Measurements from ENCODE around the gene CD59.

The CD59 gene

GRCh38 chr11:33703234-33703633 lies 33.0 kb downstream of the CD59 start:
- TF ChIP-seq, protein P1, sequence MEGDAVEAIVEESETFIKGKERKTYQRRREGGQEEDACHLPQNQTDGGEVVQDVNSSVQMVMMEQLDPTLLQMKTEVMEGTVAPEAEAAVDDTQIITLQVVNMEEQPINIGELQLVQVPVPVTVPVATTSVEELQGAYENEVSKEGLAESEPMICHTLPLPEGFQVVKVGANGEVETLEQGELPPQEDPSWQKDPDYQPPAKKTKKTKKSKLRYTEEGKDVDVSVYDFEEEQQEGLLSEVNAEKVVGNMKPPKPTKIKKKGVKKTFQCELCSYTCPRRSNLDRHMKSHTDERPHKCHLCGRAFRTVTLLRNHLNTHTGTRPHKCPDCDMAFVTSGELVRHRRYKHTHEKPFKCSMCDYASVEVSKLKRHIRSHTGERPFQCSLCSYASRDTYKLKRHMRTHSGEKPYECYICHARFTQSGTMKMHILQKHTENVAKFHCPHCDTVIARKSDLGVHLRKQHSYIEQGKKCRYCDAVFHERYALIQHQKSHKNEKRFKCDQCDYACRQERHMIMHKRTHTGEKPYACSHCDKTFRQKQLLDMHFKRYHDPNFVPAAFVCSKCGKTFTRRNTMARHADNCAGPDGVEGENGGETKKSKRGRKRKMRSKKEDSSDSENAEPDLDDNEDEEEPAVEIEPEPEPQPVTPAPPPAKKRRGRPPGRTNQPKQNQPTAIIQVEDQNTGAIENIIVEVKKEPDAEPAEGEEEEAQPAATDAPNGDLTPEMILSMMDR (IDR thresholded peaks at IDR 0.05; ENCODE audit: borderline replicate concordance, control extremely low read depth, extremely low read depth, insufficient read depth, missing control alignments): no peak
- in situ Hi-C loops (cut with MboI; ENCODE audit: low sequenced_read_pairs, unreplicated experiment): no loop called here
- DNase-seq (ENCODE audit: low spot score): no peak

GRCh38 chr11:33701302-33702230 lies 34.7 kb downstream of the CD59 start:
- in situ Hi-C loops (cut with MboI; ENCODE audit: low sequenced_read_pairs, unreplicated experiment): no loop called here
- DNase-seq (ENCODE audit: low spot score): no peak
- TF ChIP-seq, protein P1 (IDR thresholded peaks at IDR 0.05; ENCODE audit: borderline replicate concordance, control extremely low read depth, extremely low read depth, insufficient read depth, missing control alignments): no peak

GRCh38 chr11:33700502-33701271 lies 35.5 kb downstream of the CD59 start, which contains the start of gene C11orf91:
C11orf91 (minus strand) TSS chr11:33700826; CDS start chr11:33700740, 86 bp downstream.
- peak; percentile 97 for DNase-seq (ENCODE audit: low spot score)
- TF ChIP-seq, protein P1 (IDR thresholded peaks at IDR 0.05; ENCODE audit: borderline replicate concordance, control extremely low read depth, extremely low read depth, insufficient read depth, missing control alignments): no peak
- in situ Hi-C loops (cut with MboI; ENCODE audit: low sequenced_read_pairs, unreplicated experiment): no loop called here

GRCh38 chr11:33700063-33700501 lies 36.1 kb downstream of the CD59 start:
- in situ Hi-C loops (cut with MboI; ENCODE audit: low sequenced_read_pairs, unreplicated experiment): no loop called here
- DNase-seq (ENCODE audit: low spot score): no peak
- TF ChIP-seq, protein P1 (IDR thresholded peaks at IDR 0.05; ENCODE audit: borderline replicate concordance, control extremely low read depth, extremely low read depth, insufficient read depth, missing control alignments): no peak

DNA sequence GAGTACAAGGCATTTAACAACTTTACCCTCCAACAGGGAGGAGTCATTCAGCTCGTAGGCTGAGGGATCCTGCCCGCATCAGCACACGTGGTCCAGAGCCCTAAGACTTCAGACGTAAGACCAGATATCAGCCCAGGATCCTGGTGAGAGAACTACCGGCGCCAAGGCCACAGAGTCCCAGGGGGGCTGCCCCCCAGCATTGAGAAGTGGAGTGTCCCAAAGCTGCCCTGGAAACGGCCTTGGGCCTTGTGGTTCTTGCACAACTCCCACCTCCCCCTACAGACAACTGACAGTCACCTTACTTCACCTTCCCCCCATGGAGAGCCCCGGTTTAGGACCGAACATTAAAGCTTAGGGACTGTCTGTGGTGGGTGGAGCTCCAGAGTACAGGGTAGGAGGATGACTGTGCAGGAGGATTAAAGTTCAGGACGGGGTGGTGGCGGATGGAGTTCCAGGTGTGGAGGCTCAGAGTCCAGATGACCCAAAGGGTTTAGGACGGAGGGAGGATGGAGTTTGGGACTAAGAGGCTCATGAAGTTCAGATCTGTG lies 36.6 kb downstream of the CD59 start:
- in situ Hi-C loops (cut with MboI; ENCODE audit: low sequenced_read_pairs, unreplicated experiment): no loop called here
- no peak for DNase-seq (ENCODE audit: low spot score)
- TF ChIP-seq, protein P1 (IDR thresholded peaks at IDR 0.05; ENCODE audit: borderline replicate concordance, control extremely low read depth, extremely low read depth, insufficient read depth, missing control alignments): no peak

GRCh38 chr11:33698921-33699320 lies 37.3 kb downstream of the CD59 start:
- TF ChIP-seq, protein P1 (IDR thresholded peaks at IDR 0.05; ENCODE audit: borderline replicate concordance, control extremely low read depth, extremely low read depth, insufficient read depth, missing control alignments): no peak
- no peak for DNase-seq (ENCODE audit: low spot score)
- in situ Hi-C loops (cut with MboI; ENCODE audit: low sequenced_read_pairs, unreplicated experiment): no loop called here

Measured in GM13976 (cell line).